ENCODE measurements around the gene CDH9.

CDH9 gene, protein sequence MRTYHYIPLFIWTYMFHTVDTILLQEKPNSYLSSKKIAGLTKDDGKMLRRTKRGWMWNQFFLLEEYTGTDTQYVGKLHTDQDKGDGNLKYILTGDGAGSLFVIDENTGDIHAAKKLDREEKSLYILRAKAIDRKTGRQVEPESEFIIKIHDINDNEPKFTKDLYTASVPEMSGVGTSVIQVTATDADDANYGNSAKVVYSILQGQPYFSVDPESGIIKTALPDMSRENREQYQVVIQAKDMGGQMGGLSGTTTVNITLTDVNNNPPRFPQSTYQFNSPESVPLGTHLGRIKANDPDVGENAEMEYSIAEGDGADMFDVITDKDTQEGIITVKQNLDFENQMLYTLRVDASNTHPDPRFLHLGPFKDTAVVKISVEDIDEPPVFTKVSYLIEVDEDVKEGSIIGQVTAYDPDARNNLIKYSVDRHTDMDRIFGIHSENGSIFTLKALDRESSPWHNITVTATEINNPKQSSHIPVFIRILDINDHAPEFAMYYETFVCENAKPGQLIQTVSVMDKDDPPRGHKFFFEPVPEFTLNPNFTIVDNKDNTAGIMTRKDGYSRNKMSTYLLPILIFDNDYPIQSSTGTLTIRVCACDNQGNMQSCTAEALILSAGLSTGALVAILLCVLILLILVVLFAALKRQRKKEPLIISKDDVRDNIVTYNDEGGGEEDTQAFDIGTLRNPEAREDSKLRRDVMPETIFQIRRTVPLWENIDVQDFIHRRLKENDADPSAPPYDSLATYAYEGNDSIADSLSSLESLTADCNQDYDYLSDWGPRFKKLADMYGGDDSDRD

GRCh38 chr5:27038476-27038875 is at the start of gene CDH9:
CDH9 (minus strand) TSS chr5:27038586; CDS start chr5:26988333, 50,253 bp downstream.
- DNase-seq: no peak

DNA sequence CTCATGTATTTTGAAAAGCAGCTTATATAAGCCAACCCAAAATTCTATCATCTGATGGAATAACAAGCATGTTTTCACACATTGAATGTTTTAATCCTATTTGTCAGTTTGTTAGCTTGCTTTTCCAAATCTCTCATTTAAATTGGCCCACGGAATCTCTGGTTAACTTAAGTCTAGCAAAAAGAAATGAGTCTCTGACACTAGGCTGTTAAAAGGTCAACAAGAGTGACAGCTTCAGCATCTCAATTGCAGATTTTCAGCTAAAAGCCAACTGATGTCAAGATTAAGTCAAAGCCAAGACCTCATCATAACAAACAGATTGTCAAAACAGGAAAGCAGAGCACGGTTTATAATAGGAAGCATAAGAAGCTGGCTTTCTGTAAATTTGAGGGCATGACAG is 49.4 kb upstream of the CDH9 start:
- DNase-seq: no peak

- no peak for DNase-seq
Measured at GRCh38 chr5:27083449-27084415, 45.3 kb upstream of the CDH9 start.

GRCh38 chr5:27080147-27080546 is 41.8 kb upstream of the CDH9 start:
- no peak for DNase-seq

DNA sequence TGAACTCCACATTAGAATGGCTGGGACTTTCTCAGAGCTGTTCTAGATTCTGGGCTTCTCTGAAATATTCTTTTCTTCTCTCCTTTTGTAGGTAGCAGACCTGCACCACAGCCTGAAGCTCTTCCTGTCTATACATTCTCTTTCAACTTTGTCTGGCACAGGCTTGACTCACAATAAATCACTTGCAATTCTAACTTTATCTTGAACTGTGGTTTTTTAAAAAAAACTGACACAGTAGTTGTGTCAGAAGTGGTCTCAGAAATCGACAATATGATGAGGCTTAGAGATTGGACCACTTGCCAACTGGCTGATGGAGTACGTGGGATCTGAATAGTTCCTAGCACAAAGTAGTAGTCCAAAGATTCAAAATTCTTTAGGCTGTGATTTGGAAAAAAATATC is 24.1 kb upstream of the CDH9 start:
- DNase-seq: no peak

DNA sequence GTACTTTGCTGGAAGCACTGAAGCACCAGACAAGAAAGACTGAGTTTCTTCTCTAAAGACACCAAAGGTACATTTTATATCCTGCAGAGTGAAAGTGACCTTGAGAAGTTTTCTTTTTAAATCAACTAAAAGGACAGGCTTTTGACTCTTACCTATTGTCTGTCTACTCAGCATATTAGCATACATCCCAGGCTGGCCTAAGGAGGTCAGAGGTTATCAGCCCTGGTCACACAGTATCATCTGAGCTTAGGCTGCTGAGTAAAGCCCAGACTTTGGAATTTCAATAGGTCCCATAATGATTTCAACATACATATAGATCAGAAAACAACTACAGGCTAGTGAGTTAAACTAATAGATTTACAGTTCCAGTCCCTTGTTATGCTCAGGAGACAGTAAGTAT is 10.1 kb upstream of the CDH9 start:
- no peak for DNase-seq

DNA sequence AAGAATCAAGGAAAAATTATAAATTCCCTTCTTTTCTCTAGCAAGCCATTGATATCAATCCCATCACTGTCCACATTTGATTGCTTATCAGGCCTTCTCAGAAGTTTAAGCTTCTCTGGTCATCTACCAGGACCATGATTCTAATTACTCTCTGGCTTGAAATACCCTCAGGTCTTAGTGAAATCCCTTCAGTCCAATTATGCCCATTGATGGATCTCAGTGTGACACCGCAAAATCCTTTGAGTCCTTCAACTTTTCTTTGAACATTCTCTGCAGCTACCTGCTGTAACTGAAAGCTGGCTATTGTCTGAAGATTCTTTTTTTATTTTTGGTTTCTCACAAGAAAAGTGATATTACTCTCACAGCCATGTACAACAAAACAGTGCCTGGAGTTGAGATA is 3.0 kb upstream of the CDH9 start:
- no peak for DNase-seq

GRCh38 chr5:27034565-27034964 is 3.8 kb downstream of the CDH9 start:
- no peak for DNase-seq

GRCh38 chr5:27026801-27027200 is 11.6 kb downstream of the CDH9 start:
- no peak for DNase-seq

DNA sequence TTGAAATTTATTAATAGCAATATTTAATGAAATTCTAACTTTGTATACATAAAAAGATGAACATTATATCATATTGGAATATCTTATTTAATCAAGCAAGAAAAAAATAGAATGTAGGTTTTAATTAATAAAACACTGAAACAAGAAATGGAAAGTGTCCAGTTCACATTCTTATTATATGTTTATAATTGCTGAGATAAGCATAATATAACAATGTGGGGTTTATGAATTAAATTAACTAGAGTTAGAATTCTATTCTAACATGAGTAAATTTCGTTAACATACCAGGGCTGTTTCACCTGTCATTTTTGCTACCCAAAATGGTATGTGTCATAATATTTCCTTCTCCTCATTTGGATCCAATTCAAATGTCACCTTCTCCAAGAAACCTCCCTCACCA is 12.3 kb downstream of the CDH9 start:
- no peak for DNase-seq

DNA sequence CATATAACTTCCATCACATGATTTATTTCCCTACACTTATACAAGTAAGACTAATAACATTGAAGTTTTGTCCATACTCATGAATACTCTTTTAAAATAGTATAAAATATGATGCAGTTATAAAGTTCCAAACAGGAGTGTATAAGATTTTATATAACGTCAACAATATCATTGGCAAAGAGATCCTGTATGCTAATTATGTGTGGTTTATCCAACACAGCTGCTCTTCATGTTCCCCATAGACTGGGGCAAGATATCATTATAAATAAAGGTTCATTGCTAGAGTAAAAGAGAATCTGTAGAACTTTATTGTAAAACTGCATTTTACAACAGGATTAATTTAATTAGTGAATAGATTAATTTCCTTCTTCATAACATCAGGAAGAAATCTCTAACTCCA is 16.9 kb downstream of the CDH9 start:
- DNase-seq: no peak

DNA sequence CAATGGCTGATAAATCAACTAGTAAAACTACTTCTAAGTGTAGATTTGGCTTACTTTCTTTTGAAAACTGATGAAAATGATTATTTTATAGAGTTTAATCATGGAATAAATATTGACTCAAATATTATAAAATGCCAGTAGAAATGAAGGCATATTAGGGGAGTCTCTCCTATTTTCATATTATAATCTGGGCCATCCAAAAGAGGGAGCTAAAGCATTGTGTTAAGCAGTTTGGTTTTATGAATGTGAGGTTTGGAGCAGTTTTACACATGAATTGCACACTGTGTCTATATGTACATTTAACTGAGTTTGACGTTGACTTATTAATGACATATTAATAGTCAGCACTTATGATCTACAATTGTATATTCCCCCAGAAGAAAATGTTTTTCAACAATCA is 17.4 kb downstream of the CDH9 start:
- DNase-seq: no peak

- DNase-seq: peak; percentile 83
Measured at GRCh38 chr5:27015758-27016157, 22.6 kb downstream of the CDH9 start.

GRCh38 chr5:27011274-27011673 is 27.1 kb downstream of the CDH9 start:
- DNase-seq: no peak

DNA sequence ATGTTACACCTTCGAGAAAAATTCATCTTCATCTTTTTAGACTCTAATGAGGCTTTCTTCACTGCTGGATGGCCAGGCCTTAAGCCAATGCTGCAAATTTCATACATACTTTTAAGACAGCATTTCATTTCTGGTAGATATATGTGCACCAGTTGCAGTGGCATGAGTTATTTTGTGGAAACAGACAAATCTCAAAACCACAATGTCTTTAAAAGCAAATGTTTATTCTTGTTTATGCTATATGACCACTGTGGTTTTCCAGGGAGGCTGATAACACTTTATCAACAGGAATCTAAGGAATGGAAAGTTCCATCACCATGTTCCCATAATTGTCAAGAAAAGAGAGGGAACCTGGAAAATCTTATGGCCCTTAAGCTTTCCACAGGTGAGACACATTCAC is 27.7 kb downstream of the CDH9 start:
- DNase-seq: no peak

- no peak for DNase-seq
Measured at GRCh38 chr5:27009540-27009915, 28.9 kb downstream of the CDH9 start.

- DNase-seq: no peak
Measured at GRCh38 chr5:27008604-27009539, 29.5 kb downstream of the CDH9 start.

DNA sequence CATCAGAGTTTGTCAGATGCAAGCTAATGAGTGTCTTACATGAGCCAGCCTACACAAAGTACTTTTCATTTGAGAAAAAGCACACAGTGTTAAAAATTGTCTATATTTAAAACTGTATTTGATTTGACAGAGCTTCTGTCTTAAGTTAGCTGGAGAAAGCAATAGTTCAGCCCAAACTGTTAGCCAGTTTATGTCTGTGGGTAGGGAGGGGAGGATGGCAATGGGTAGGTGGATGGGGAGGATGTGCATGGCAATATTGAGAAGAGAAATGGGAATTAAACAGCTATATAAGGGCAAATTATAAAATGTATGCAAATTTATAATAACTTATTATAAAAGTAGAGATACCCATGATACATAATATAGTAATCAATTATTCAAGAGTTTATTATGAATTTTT is 31.3 kb downstream of the CDH9 start:
- no peak for DNase-seq

DNA sequence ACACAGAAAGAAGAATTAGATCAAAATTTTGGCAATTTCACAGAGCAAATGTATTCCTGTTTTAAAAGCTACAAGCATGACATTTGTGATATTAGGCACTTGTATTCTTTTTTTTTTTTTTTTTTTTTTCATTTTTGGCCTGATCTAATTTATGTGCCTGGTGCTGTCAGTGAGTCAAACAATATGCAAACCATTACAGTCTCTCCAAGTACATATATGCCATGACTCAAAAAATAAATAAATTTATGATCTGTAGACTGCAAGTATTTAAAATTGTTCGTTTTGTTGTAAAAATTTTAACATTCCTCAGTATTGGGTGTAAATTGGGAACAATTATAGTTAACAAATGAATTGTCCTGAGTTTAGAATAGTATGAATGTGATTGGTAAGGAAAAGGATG is 51.4 kb downstream of the CDH9 start:
- no peak for DNase-seq

DNA sequence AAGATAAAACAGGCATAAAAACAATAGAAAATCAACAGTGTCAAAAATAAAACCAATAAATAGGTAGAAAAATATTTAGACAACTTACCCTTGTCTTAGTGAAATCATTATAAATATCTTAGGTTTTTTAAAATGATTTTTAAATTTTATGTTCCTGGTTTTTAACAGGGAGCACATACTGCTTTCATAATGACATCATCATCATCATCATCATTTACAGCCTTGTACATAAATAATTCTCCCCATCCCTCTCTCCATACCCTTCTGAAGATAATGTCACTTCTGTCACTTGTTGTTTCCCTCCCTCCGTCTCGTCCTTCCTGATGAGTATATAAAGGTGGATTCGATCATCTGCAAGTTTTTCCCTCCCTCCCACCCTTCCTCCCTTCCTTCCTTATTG is 56.6 kb downstream of the CDH9 start:
- no peak for DNase-seq

- no peak for DNase-seq
Measured at GRCh38 chr5:26959290-26959689, 79.1 kb downstream of the CDH9 start.

DNA sequence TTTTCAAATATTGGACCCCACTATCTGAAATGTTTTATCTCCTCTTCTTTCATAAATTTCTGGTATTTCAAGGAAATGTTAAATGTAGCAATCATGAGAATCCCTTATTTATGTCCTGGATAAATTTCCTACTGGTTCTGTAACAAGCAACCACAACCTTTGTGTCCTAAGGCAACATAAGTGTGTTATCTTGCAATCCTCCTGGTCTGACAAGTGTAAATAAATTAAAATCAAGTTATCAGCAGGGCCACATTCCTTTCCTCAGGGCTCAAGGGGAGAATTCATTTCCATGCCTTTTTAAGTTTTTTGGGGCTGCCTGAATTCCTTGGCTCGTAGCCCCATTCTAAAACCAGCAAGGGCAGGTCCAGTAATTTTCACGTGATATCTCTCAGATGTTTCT is 83.2 kb downstream of the CDH9 start:
- no peak for DNase-seq

Data from NCI-H1105 (cell line).